ENCODE data around the gene PLEKHF1.

Gene PLEKHF1

GRCh38 chr19:29666578-29667386 is 1.5 kb downstream of the PLEKHF1 start:
- H3K36me3 ChIP-seq (ENCODE audit: insufficient read depth, low read length) = no peaks in the 10 kb centered on the region; the same call in 1 of the 2 replicates
- TF ChIP-seq EZH2 (IDR thresholded peaks at IDR 0.05; ENCODE audit: borderline replicate concordance, low read depth, low read length, severe bottlenecking) = no peak
- TF ChIP-seq CTCF (IDR thresholded peaks at IDR 0.05; ENCODE audit: borderline replicate concordance, extremely low read depth, low read length, poor library complexity, severe bottlenecking) = no peak

DNA sequence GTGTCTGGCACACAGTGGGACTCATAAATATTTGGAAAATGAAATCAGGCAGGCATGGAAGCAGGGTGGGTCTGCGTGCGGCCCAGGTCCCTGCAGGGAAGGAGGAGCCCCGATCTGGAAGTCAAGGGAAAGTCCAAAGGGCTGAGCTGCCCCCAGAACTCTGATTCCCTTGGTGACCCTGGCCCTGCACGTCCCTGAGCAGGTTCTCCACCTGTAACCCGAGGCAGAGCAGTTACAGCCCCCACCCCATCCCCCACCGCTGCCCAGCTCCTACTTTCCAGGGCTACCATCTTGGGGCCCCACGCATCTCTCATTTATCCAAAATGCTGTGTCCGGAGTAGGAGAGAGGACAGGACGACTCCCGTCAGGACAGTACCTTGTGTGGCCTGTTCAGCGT is 2.1 kb downstream of the PLEKHF1 start:
- H2AFZ ChIP-seq (ENCODE audit: low read depth, low read length) = no peak overlapping the region
- no peaks in the 10 kb centered on the region; the same call in 1 of the 2 replicates for H3K36me3 ChIP-seq (ENCODE audit: insufficient read depth, low read length)
- H3K9ac ChIP-seq (ENCODE audit: low read depth, low read length) = peak overlapping the region; percentile 79; the same call in 1 of the 2 replicates
- ATAC-seq (ENCODE audit: insufficient read depth, low read depth) (no peak), DNase-seq (no peak)
- peaks cover 28% of the 10 kb centered on the region for H3K79me2 ChIP-seq (ENCODE audit: insufficient read depth, low read length)
- H3K9me3 ChIP-seq (ENCODE audit: insufficient read depth, low read length, severe bottlenecking) = no peaks in the 10 kb centered on the region
- 0 out of 2 replicates have a peak, but pooled peaks cover 5% of the 10 kb centered on the region for H4K20me1 ChIP-seq (ENCODE audit: insufficient read depth, low read length)
- TF ChIP-seq EZH2 (IDR thresholded peaks at IDR 0.05; ENCODE audit: borderline replicate concordance, low read depth, low read length, severe bottlenecking) (no peak), CTCF (IDR thresholded peaks at IDR 0.05; ENCODE audit: borderline replicate concordance, extremely low read depth, low read length, poor library complexity, severe bottlenecking) (no peak)
- H3K4me2 ChIP-seq (ENCODE audit: insufficient read depth, low read length) = no peak overlapping the region; the same call in 1 of the 2 replicates
- peaks cover 7% of the 10 kb centered on the region for H3K27me3 ChIP-seq (ENCODE audit: insufficient read depth, low read length, poor library complexity)
- H3K4me3 ChIP-seq (ENCODE audit: low read depth in 1 of 2, low read length in 2 of 2) = no peak overlapping the region
- peaks cover 59% of the 10 kb centered on the region for H3K4me1 ChIP-seq (ENCODE audit: insufficient read depth, low read length)
- no peak overlapping the region; the same call in none of the 2 replicates for H3K27ac ChIP-seq (ENCODE audit: low read length)

More at GRCh38 chr19:29666578-29667386, 1.5 kb downstream of the PLEKHF1 start:
- Histone ChIP-seq H2AFZ (ENCODE audit: low read depth, low read length) (no peak overlapping the region), H4K20me1 (ENCODE audit: insufficient read depth, low read length) (0 out of 2 replicates have a peak, but pooled peaks cover 5% of the 10 kb centered on the region), H3K27me3 (ENCODE audit: insufficient read depth, low read length, poor library complexity) (peaks cover 7% of the 10 kb centered on the region), H3K27ac (ENCODE audit: low read length) (no peak overlapping the region; the same call in none of the 2 replicates), H3K4me3 (ENCODE audit: low read depth in 1 of 2, low read length in 2 of 2) (peak overlapping the region in 1 of 2 experiments; percentile 95; a peak in 2 of 4 replicates), H3K9me3 (ENCODE audit: insufficient read depth, low read length, severe bottlenecking) (no peaks in the 10 kb centered on the region), H3K4me2 (ENCODE audit: insufficient read depth, low read length) (peak overlapping the region; percentile 97), H3K4me1 (ENCODE audit: insufficient read depth, low read length) (peaks cover 53% of the 10 kb centered on the region), H3K79me2 (ENCODE audit: insufficient read depth, low read length) (peaks cover 23% of the 10 kb centered on the region), H3K9ac (ENCODE audit: low read depth, low read length) (peak overlapping the region; percentile 79)
- ATAC-seq (ENCODE audit: insufficient read depth, low read depth) = peak; percentile 3; the same call in 1 of the 3 replicates
- DNase-seq = peak; percentile 39

GRCh38 chr19:29667901-29668341 is 2.7 kb downstream of the PLEKHF1 start:
- TF ChIP-seq EZH2 (IDR thresholded peaks at IDR 0.05; ENCODE audit: borderline replicate concordance, low read depth, low read length, severe bottlenecking) = no peak
- peak; percentile 19 for TF ChIP-seq CTCF (IDR thresholded peaks at IDR 0.05; ENCODE audit: borderline replicate concordance, extremely low read depth, low read length, poor library complexity, severe bottlenecking)
- H2AFZ ChIP-seq (ENCODE audit: low read depth, low read length) = no peak overlapping the region
- H4K20me1 ChIP-seq (ENCODE audit: insufficient read depth, low read length) = 0 out of 2 replicates have a peak, but pooled peaks cover 5% of the 10 kb centered on the region
- H3K4me2 ChIP-seq (ENCODE audit: insufficient read depth, low read length) = no peak overlapping the region
- peaks cover 64% of the 10 kb centered on the region for H3K4me1 ChIP-seq (ENCODE audit: insufficient read depth, low read length)
- peaks cover 32% of the 10 kb centered on the region for H3K79me2 ChIP-seq (ENCODE audit: insufficient read depth, low read length)
- H3K27me3 ChIP-seq (ENCODE audit: insufficient read depth, low read length, poor library complexity) = peaks cover 7% of the 10 kb centered on the region
- ATAC-seq (ENCODE audit: insufficient read depth, low read depth) = peak; percentile 70
- peak overlapping the region; percentile 57 for H3K27ac ChIP-seq (ENCODE audit: low read length)
- DNase-seq = peak; percentile 82
- H3K9me3 ChIP-seq (ENCODE audit: insufficient read depth, low read length, severe bottlenecking) = no peaks in the 10 kb centered on the region
- no peak overlapping the region for H3K4me3 ChIP-seq (ENCODE audit: low read depth in 1 of 2, low read length in 2 of 2)
- H3K9ac ChIP-seq (ENCODE audit: low read depth, low read length) = peak overlapping the region; percentile 9; the same call in 1 of the 2 replicates
- H3K36me3 ChIP-seq (ENCODE audit: insufficient read depth, low read length) = no peaks in the 10 kb centered on the region; the same call in 1 of the 2 replicates

Measured in DND-41 (cell line).